ENCODE results near the gene FGFR1OP2.

FGFR1OP2 gene

DNA sequence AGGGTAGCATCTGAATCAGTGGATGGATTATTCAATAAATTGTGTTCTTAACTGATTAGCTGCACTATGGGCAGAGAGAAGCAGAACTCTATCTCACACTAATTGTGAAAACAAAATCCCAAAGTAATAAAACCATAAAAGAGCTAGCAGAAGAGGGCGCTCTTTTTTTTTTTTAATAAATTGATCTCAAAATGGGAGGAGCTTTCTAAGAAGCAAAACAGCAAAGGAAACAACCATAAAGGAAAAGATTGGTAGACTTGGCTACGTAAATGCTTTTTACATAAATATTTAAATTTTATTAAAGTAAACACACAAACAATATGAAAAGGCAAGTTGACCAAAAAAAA, 77.4 kb downstream of the FGFR1OP2 start:
- TF ChIP-seq, protein P1, sequence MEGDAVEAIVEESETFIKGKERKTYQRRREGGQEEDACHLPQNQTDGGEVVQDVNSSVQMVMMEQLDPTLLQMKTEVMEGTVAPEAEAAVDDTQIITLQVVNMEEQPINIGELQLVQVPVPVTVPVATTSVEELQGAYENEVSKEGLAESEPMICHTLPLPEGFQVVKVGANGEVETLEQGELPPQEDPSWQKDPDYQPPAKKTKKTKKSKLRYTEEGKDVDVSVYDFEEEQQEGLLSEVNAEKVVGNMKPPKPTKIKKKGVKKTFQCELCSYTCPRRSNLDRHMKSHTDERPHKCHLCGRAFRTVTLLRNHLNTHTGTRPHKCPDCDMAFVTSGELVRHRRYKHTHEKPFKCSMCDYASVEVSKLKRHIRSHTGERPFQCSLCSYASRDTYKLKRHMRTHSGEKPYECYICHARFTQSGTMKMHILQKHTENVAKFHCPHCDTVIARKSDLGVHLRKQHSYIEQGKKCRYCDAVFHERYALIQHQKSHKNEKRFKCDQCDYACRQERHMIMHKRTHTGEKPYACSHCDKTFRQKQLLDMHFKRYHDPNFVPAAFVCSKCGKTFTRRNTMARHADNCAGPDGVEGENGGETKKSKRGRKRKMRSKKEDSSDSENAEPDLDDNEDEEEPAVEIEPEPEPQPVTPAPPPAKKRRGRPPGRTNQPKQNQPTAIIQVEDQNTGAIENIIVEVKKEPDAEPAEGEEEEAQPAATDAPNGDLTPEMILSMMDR (IDR thresholded peaks at IDR 0.05) = peak; percentile 27 to 39
- Histone ChIP-seq H3K27me3 (no peaks in the 10 kb centered on the region), H3K36me3 (no peaks in the 10 kb centered on the region), H3K9me3 (no peaks in the 10 kb centered on the region), H3K4me3 (no peak overlapping the region), H3K27ac (peak overlapping the region; percentile 86 to 90), H3K4me1 (peaks cover 4 to 40% (median 25%) of the 10 kb centered on the region in 4 donors)
- intact Hi-C loops (cut with DNase I; ENCODE audit: low total_unique reads) = loop anchor here (2.0 to 10.0 kb wide), 2 partner anchors 77 to 181 kb away; partner anchors contain the start of genes FGFR1OP2 and ITPR2
- no peak for DNase-seq
